T-cell (primary cell): ENCODE measurements around the gene ARSA. TPM values are rescaled to one million over a fixed set of nuclear protein-coding genes. Genes with fewer than 3 reads are reported as not detected.
"Not testable (repeated sequence)": the region's sequence is repeated elsewhere in the genome, so short reads cannot be mapped to it uniquely, and the experiment has no call there.

ENCODE experiments used
- ATAC-seq, 4 experiments: fragments of 200-7000 bp in 3 of 4; fragments of 150-1000 bp in 1 of 4; cut with Tn5 transposase; replicated peaks in 1 of 4; 1 replicate in 3 of 4; 2 replicates in 1 of 4; pipeline ENCODE4 v1.10.0; 2021; ENCODE audit warnings: moderate library complexity in 3 of 4, mild to moderate bottlenecking in 2 of 4, moderate number of reproducible peaks in 1 of 4
- CTCF ChIA-PET, 2 donors: fragments of 300-600 bp; sonication (Branson Sonifier 250); formaldehyde crosslinking; loops; one replicate each; lab custom pipeline; 2022; ENCODE audit warnings: antibody characterized with exemption in 2 of 2; lab: Charles Lee
- POLR2A ChIA-PET, 2 donors: fragments of 300-600 bp; sonication (Branson Sonifier 250); formaldehyde crosslinking; loops; one replicate each; lab custom pipeline; 2022; ENCODE audit warnings: antibody characterized with exemption in 2 of 2; lab: Charles Lee
- DNase-seq, 35 experiments: peaks; one replicate each; pipeline versions ENCODE4 v3.0.0 to v3.0.0-alpha.2; 2013 to 2023
- H3K27ac ChIP-seq: one replicate; pipeline ENCODE4 v1.5.1; 2013; ENCODE audit warnings: low read length
- H3K27me3 ChIP-seq, 2 experiments: replicated peaks in 1 of 2; 1 replicate in 1 of 2; 2 replicates in 1 of 2; pipeline versions ENCODE4 v1.6.1 to v1.7.0; 2013; ENCODE audit warnings: low read length in 1 of 2, mixed read lengths in 1 of 2; ENCODE audit not compliant: control insufficient read depth in 2 of 2, insufficient read depth in 2 of 2; ENCODE audit errors: extremely low read depth in 1 of 2
- H3K36me3 ChIP-seq, 2 donors: 1 replicate in 1 of 2; 2 replicates in 1 of 2; pipeline versions ENCODE4 v1.6.1 to v1.7.0; 2013; ENCODE audit warnings: low read length in 1 of 2; ENCODE audit not compliant: control insufficient read depth in 2 of 2, insufficient read depth in 1 of 2; ENCODE audit errors: extremely low read depth in 1 of 2
- H3K4me1 ChIP-seq, 2 experiments: 1 replicate in 1 of 2; 2 replicates in 1 of 2; pipeline versions ENCODE4 v1.6.1 to v1.7.0; 2013; ENCODE audit warnings: low read length in 2 of 2, mixed read lengths in 1 of 2; ENCODE audit not compliant: insufficient read depth in 2 of 2, control insufficient read depth in 1 of 2; ENCODE audit errors: extremely low read depth in 1 of 2
- H3K4me3 ChIP-seq, 2 donors: 1 replicate in 1 of 2; 2 replicates in 1 of 2; pipeline versions ENCODE4 v1.5.1 to v1.7.0; 2013; ENCODE audit warnings: mild to moderate bottlenecking in 2 of 2, low read length in 1 of 2, moderate library complexity in 1 of 2; ENCODE audit not compliant: control insufficient read depth in 1 of 2; ENCODE audit errors: extremely low read depth in 1 of 2
- H3K9me3 ChIP-seq: 2 replicates; pipeline ENCODE4 v1.7.0; 2013
- H3K27ac Mint-ChIP-seq, 2 donors: one replicate each; pipeline ENCODE4 v1.8.0; 2020 to 2021; ENCODE audit warnings: mild to moderate bottlenecking in 2 of 2, mixed read lengths in 2 of 2
- H3K27me3 Mint-ChIP-seq, 2 donors: one replicate each; pipeline ENCODE4 v1.8.0; 2021 to 2022; ENCODE audit warnings: mixed read lengths in 2 of 2
- H3K36me3 Mint-ChIP-seq: one replicate; pipeline ENCODE4 v1.8.0; 2021; ENCODE audit warnings: mixed read lengths
- H3K4me1 Mint-ChIP-seq, 3 donors: one replicate each; pipeline ENCODE4 v1.8.0; 2020 to 2022; ENCODE audit warnings: mixed read lengths in 3 of 3, mild to moderate bottlenecking in 1 of 3
- H3K4me3 Mint-ChIP-seq, 3 donors: one replicate each; pipeline ENCODE4 v1.8.0; 2020 to 2022; ENCODE audit warnings: mild to moderate bottlenecking in 3 of 3, mixed read lengths in 3 of 3, moderate library complexity in 3 of 3
- H3K9me3 Mint-ChIP-seq, 3 donors: one replicate each; pipeline ENCODE4 v1.8.0; 2020 to 2022; ENCODE audit warnings: mixed read lengths in 3 of 3
- whole genome bisulfite sequencing: methylation state at CpG from one replicate; pipeline ENCODE4 v1.1.5; 2013; ENCODE audit warnings: missing lambda C conversion rate; ENCODE audit not compliant: insufficient coverage; 5-methylcytosine and 5-hydroxymethylcytosine counted together
- total RNA-seq, 35 experiments: library from RNA in 6 of 35; stranded (reverse) in 6 of 35; fragments of 120-200 nt in 1 of 35; gene quantifications; one replicate each; pipeline versions ENCODE4 v1.2.1 to v1.2.4 and lab custom pipeline; 2013 to 2026

The ARSA gene
- total RNA-seq, 5 donors from 2014 or later (not counting 1 experiment from before 2014, with no cell fraction given): 68.3 to 105 (median 90.6) TPM

GRCh38 chr22:50611341-50612060, 16.5 kb downstream of the ARSA start:
- ChIA-PET CTCF (no interaction called here), POLR2A (no interaction called here)
- ATAC-seq: no peak
- DNase-seq: no peak
- WGBS: 86% methylated on average over 23 of the region's 26 CpGs
- no peak overlapping the region for H3K27ac Mint-ChIP-seq
- Histone ChIP-seq H3K27me3 (peaks cover 0 to 51% of the 10 kb centered on the region in 2 experiments), H3K27ac (no peak overlapping the region), H3K4me1 (no peaks in the 10 kb centered on the region), H3K36me3 (no peaks in the 10 kb centered on the region), H3K4me3 (no peak overlapping the region), H3K9me3 (no peaks in the 10 kb centered on the region)
- peaks cover 25 to 36% of the 10 kb centered on the region in 2 donors for H3K27me3 Mint-ChIP-seq
- H3K4me1 Mint-ChIP-seq: peaks cover 4 to 7% (median 6%) of the 10 kb centered on the region in 3 donors
- no peak overlapping the region for H3K4me3 Mint-ChIP-seq
- no peaks in the 10 kb centered on the region for H3K9me3 Mint-ChIP-seq
- no peaks in the 10 kb centered on the region for H3K36me3 Mint-ChIP-seq

- ATAC-seq (no peak), DNase-seq (no peak)
- Histone ChIP-seq H3K27me3 (peaks cover 0 to 60% of the 10 kb centered on the region in 2 experiments), H3K27ac (no peak overlapping the region), H3K36me3 (no peaks in the 10 kb centered on the region), H3K4me1 (no peaks in the 10 kb centered on the region), H3K9me3 (no peaks in the 10 kb centered on the region), H3K4me3 (no peak overlapping the region)
- H3K27ac Mint-ChIP-seq: no peak overlapping the region
- H3K9me3 Mint-ChIP-seq: no peaks in the 10 kb centered on the region
- peaks cover 25 to 45% of the 10 kb centered on the region in 2 donors for H3K27me3 Mint-ChIP-seq
- H3K36me3 Mint-ChIP-seq: no peaks in the 10 kb centered on the region
- H3K4me3 Mint-ChIP-seq: no peak overlapping the region
- 91% methylated on average over 8 of the region's 17 CpGs for WGBS
- peaks cover 4 to 7% (median 6%) of the 10 kb centered on the region in 3 donors for H3K4me1 Mint-ChIP-seq
- CTCF ChIA-PET: no interaction called here
- POLR2A ChIA-PET: no interaction called here
These were observed 17.4 kb downstream of the ARSA start for GRCh38 chr22:50610581-50610980.

- ATAC-seq: no peak
- CTCF ChIA-PET: interaction anchor here in 1 of 2 donors (0.7 kb wide), 1 partner anchor 280 kb away, joined by 3 read pairs; no protein-coding TSS in a partner anchor
These were observed 17.9 kb downstream of the ARSA start for GRCh38 chr22:50610041-50610451.

GRCh38 chr22:50609599-50609998, 18.4 kb downstream of the ARSA start:
- Mint-ChIP-seq H3K4me1 (peaks cover 4 to 7% (median 6%) of the 10 kb centered on the region in 3 donors), H3K36me3 (no peaks in the 10 kb centered on the region), H3K27me3 (peaks cover 25 to 50% of the 10 kb centered on the region in 2 donors), H3K27ac (no peak overlapping the region), H3K9me3 (no peaks in the 10 kb centered on the region), H3K4me3 (no peak overlapping the region)
- POLR2A ChIA-PET: no interaction called here
- ATAC-seq: no peak
- H3K9me3 ChIP-seq: no peaks in the 10 kb centered on the region
- no peak overlapping the region for H3K4me3 ChIP-seq
- no peak overlapping the region for H3K27ac ChIP-seq
- no peak for DNase-seq
- no peaks in the 10 kb centered on the region for H3K36me3 ChIP-seq
- CTCF ChIA-PET: interaction anchor here in 1 of 2 donors (0.7 kb wide), 1 partner anchor 279 kb away, joined by 3 read pairs; no protein-coding TSS in a partner anchor
- H3K4me1 ChIP-seq: no peaks in the 10 kb centered on the region
- 82% methylated on average over 7 of the region's 12 CpGs for whole genome bisulfite sequencing
- H3K27me3 ChIP-seq: peaks cover 0 to 70% of the 10 kb centered on the region in 2 experiments

More at GRCh38 chr22:50610041-50610451, 17.9 kb downstream of the ARSA start:
- Mint-ChIP-seq H3K36me3 (no peaks in the 10 kb centered on the region), H3K4me1 (peaks cover 4 to 7% (median 6%) of the 10 kb centered on the region in 3 donors), H3K27ac (no peak overlapping the region), H3K9me3 (no peaks in the 10 kb centered on the region), H3K27me3 (peaks cover 25 to 50% of the 10 kb centered on the region in 2 donors), H3K4me3 (no peak overlapping the region)
- 79% methylated on average over 11 of the region's 11 CpGs for WGBS
- H3K27me3 ChIP-seq: peaks cover 0 to 65% of the 10 kb centered on the region in 2 experiments
- POLR2A ChIA-PET: no interaction called here
- no peaks in the 10 kb centered on the region for H3K36me3 ChIP-seq
- no peak overlapping the region for H3K4me3 ChIP-seq
- no peaks in the 10 kb centered on the region for H3K4me1 ChIP-seq
- H3K9me3 ChIP-seq: no peaks in the 10 kb centered on the region
- no peak overlapping the region for H3K27ac ChIP-seq
- DNase-seq: no peak

- H3K4me3 Mint-ChIP-seq: no peak overlapping the region
- ChIA-PET CTCF (no interaction called here), POLR2A (no interaction called here)
- DNase-seq (no peak), ATAC-seq (no peak)
- Histone ChIP-seq H3K4me1 (no peaks in the 10 kb centered on the region), H3K4me3 (no peak overlapping the region), H3K9me3 (no peaks in the 10 kb centered on the region), H3K36me3 (no peaks in the 10 kb centered on the region), H3K27ac (no peak overlapping the region), H3K27me3 (peaks cover 0 to 70% of the 10 kb centered on the region in 2 experiments)
- H3K27ac Mint-ChIP-seq: no peak overlapping the region
- peaks cover 4 to 7% (median 6%) of the 10 kb centered on the region in 3 donors for H3K4me1 Mint-ChIP-seq
- no peaks in the 10 kb centered on the region for H3K9me3 Mint-ChIP-seq
- peaks cover 25 to 49% of the 10 kb centered on the region in 2 donors for H3K27me3 Mint-ChIP-seq
- whole genome bisulfite sequencing: 70% methylated on average over 2 of the region's 10 CpGs
- H3K36me3 Mint-ChIP-seq: no peaks in the 10 kb centered on the region
These were observed 19.0 kb downstream of the ARSA start for GRCh38 chr22:50608996-50609395.

GRCh38 chr22:50608058-50608840, 19.7 kb downstream of the ARSA start:
- H3K27ac Mint-ChIP-seq, CTCF ChIA-PET, H3K4me1 ChIP-seq, POLR2A ChIA-PET, H3K27ac ChIP-seq, H3K4me3 Mint-ChIP-seq, H3K4me1 Mint-ChIP-seq, H3K36me3 ChIP-seq, DNase-seq, H3K9me3 ChIP-seq, H3K4me3 ChIP-seq, ATAC-seq, H3K36me3 Mint-ChIP-seq, H3K9me3 Mint-ChIP-seq: not testable (repeated sequence)
- peaks cover 0 to 75% of the 10 kb centered on the region in 2 experiments for H3K27me3 ChIP-seq
- 78% methylated on average over 34 of the region's 39 CpGs for WGBS
- H3K27me3 Mint-ChIP-seq: peaks cover 19 to 49% of the 10 kb centered on the region in 2 donors
